Measurements from ENCODE around the gene ADAMTS9.

GRCh38 chr3:64655160-64655559 lies 32.6 kb downstream of the ADAMTS9 start:
- TF ChIP-seq CTCF (IDR thresholded peaks at IDR 0.05) (no peak), POLR2AphosphoS5 (IDR thresholded peaks at IDR 0.05) (no peak), POLR2A (IDR thresholded peaks at IDR 0.05) (no peak)
